IPS DF 6.9 (cell line): ENCODE measurements around the gene DDAH2.

Source experiments
- DNase-seq: peaks from one replicate; pipeline ENCODE4 v3.0.0-alpha.2; 2013; ENCODE audit warnings: low read depth, low spot score
- H3K27ac ChIP-seq: one replicate; pipeline ENCODE4 v1.5.1; 2013; ENCODE audit warnings: low read length, control low read depth
- H3K27me3 ChIP-seq: 2 replicates; pipeline ENCODE4 v1.6.1; 2013; ENCODE audit warnings: mild to moderate bottlenecking, low read length; ENCODE audit not compliant: control insufficient read depth, insufficient read depth
- H3K36me3 ChIP-seq: 2 replicates; pipeline ENCODE4 v1.6.1; 2013; ENCODE audit warnings: low read length; ENCODE audit not compliant: control insufficient read depth, insufficient read depth
- H3K4me1 ChIP-seq: 2 replicates; pipeline ENCODE4 v1.6.1; 2013; ENCODE audit warnings: low read length; ENCODE audit not compliant: control insufficient read depth, insufficient read depth
- H3K4me3 ChIP-seq: 2 replicates; pipeline ENCODE4 v1.5.1; 2013; ENCODE audit warnings: mild to moderate bottlenecking, low read length
- H3K9me3 ChIP-seq: 2 replicates; pipeline ENCODE4 v1.6.1; 2013; ENCODE audit warnings: low read length, inconsistent platforms; ENCODE audit not compliant: control insufficient read depth, insufficient read depth
- WGBS: extraction: QIAGEN DNeasy Blood & Tissue Kit; methylation state at CpG from one replicate; pipeline ENCODE4 v1.1.7; 2013; ENCODE audit warnings: mixed read lengths, missing lambda C conversion rate; ENCODE audit not compliant: insufficient read length, insufficient coverage; 5-methylcytosine and 5-hydroxymethylcytosine counted together

The DDAH2 gene

GRCh38 chr6:31761343-31761742, 32.2 kb upstream of the DDAH2 start:
- WGBS, result no CpG with 5 or more reads among the region's 8 CpGs
- no peak overlapping the region for H3K4me3 ChIP-seq
- no peak for DNase-seq
- H3K27me3 ChIP-seq, result no peaks in the 10 kb centered on the region
- H3K36me3 ChIP-seq, result no peaks in the 10 kb centered on the region; the same call in 1 of the 2 replicates
- H3K9me3 ChIP-seq, result no peaks in the 10 kb centered on the region
- peaks cover 3% of the 10 kb centered on the region; the same call in 1 of the 2 replicates for H3K4me1 ChIP-seq
- H3K27ac ChIP-seq, result no peak overlapping the region

- Histone ChIP-seq H3K9me3 (no peaks in the 10 kb centered on the region), H3K4me1 (peaks cover 3% of the 10 kb centered on the region; the same call in 1 of the 2 replicates), H3K4me3 (no peak overlapping the region), H3K27me3 (no peaks in the 10 kb centered on the region), H3K27ac (no peak overlapping the region), H3K36me3 (no peaks in the 10 kb centered on the region; the same call in 1 of the 2 replicates)
- WGBS, result no CpG with 5 or more reads among the region's 5 CpGs
- no peak for DNase-seq
Observed at GRCh38 chr6:31760790-31761189, 31.7 kb upstream of the DDAH2 start.

GRCh38 chr6:31758281-31758680, 29.2 kb upstream of the DDAH2 start:
- WGBS, result no CpG with 5 or more reads among the region's 2 CpGs

GRCh38 chr6:31752739-31753319, 23.7 kb upstream of the DDAH2 start:
- WGBS, result no CpG with 5 or more reads among the region's 8 CpGs

More at GRCh38 chr6:31758281-31758680, 29.2 kb upstream of the DDAH2 start:
- no peak overlapping the region for H3K27ac ChIP-seq
- no peaks in the 10 kb centered on the region; the same call in 1 of the 2 replicates for H3K36me3 ChIP-seq
- H3K9me3 ChIP-seq, result no peaks in the 10 kb centered on the region
- H3K27me3 ChIP-seq, result no peaks in the 10 kb centered on the region
- H3K4me3 ChIP-seq, result no peak overlapping the region
- peaks cover under 1% of the 10 kb centered on the region; the same call in 1 of the 2 replicates for H3K4me1 ChIP-seq
- no peak for DNase-seq

GRCh38 chr6:31750411-31751022, 21.4 kb upstream of the DDAH2 start:
- no peaks in the 10 kb centered on the region for H3K4me1 ChIP-seq
- no peaks in the 10 kb centered on the region for H3K9me3 ChIP-seq
- H3K27me3 ChIP-seq, result no peaks in the 10 kb centered on the region
- peaks cover 9% of the 10 kb centered on the region for H3K36me3 ChIP-seq
- no CpG with 5 or more reads among the region's 7 CpGs for WGBS
- no peak overlapping the region for H3K27ac ChIP-seq
- DNase-seq, result no peak
- no peak overlapping the region for H3K4me3 ChIP-seq

More at GRCh38 chr6:31752739-31753319, 23.7 kb upstream of the DDAH2 start:
- H3K4me3 ChIP-seq, result no peak overlapping the region
- DNase-seq, result no peak
- no peaks in the 10 kb centered on the region for H3K9me3 ChIP-seq
- H3K27ac ChIP-seq, result no peak overlapping the region
- peaks cover 3% of the 10 kb centered on the region; the same call in 1 of the 2 replicates for H3K36me3 ChIP-seq
- H3K4me1 ChIP-seq, result no peaks in the 10 kb centered on the region
- H3K27me3 ChIP-seq, result no peaks in the 10 kb centered on the region

GRCh38 chr6:31749301-31750036, 20.4 kb upstream of the DDAH2 start:
- WGBS, result no CpG with 5 or more reads among the region's 8 CpGs
- H3K36me3 ChIP-seq, result peaks cover 9% of the 10 kb centered on the region
- no peak overlapping the region for H3K27ac ChIP-seq
- H3K4me3 ChIP-seq, result no peak overlapping the region
- no peaks in the 10 kb centered on the region for H3K27me3 ChIP-seq
- no peaks in the 10 kb centered on the region for H3K4me1 ChIP-seq
- no peaks in the 10 kb centered on the region for H3K9me3 ChIP-seq
- no peak for DNase-seq

GRCh38 chr6:31744422-31744821, 15.3 kb upstream of the DDAH2 start:
- Histone ChIP-seq H3K27ac (no peak overlapping the region), H3K9me3 (no peaks in the 10 kb centered on the region), H3K4me1 (no peaks in the 10 kb centered on the region), H3K4me3 (no peak overlapping the region), H3K36me3 (peaks cover 7% of the 10 kb centered on the region), H3K27me3 (no peaks in the 10 kb centered on the region)
- WGBS, result no CpG with 5 or more reads among the region's 1 CpG
- DNase-seq, result no peak

GRCh38 chr6:31742894-31743293, 13.8 kb upstream of the DDAH2 start:
- H3K4me3 ChIP-seq, result no peak overlapping the region
- H3K9me3 ChIP-seq, result no peaks in the 10 kb centered on the region
- WGBS, result no CpG with 5 or more reads among the region's 3 CpGs
- DNase-seq, result no peak
- no peaks in the 10 kb centered on the region for H3K27me3 ChIP-seq
- peaks cover 9% of the 10 kb centered on the region; the same call in 1 of the 2 replicates for H3K4me1 ChIP-seq
- H3K27ac ChIP-seq, result no peak overlapping the region
- H3K36me3 ChIP-seq, result peaks cover 7% of the 10 kb centered on the region

- Histone ChIP-seq H3K27me3 (no peaks in the 10 kb centered on the region), H3K27ac (no peak overlapping the region), H3K36me3 (no peaks in the 10 kb centered on the region), H3K9me3 (no peaks in the 10 kb centered on the region), H3K4me3 (no peak overlapping the region), H3K4me1 (peaks cover 11% of the 10 kb centered on the region; the same call in 1 of the 2 replicates)
- DNase-seq, result no peak
- no CpG with 5 or more reads among the region's 2 CpGs for WGBS
Observed at GRCh38 chr6:31741815-31742214, 12.7 kb upstream of the DDAH2 start.

- no peaks in the 10 kb centered on the region for H3K27me3 ChIP-seq
- H3K9me3 ChIP-seq, result no peaks in the 10 kb centered on the region
- DNase-seq, result no peak
- H3K4me3 ChIP-seq, result peak overlapping the region; percentile 35; the same call in 1 of the 2 replicates
- peaks cover 12% of the 10 kb centered on the region; the same call in 1 of the 2 replicates for H3K4me1 ChIP-seq
- no peak overlapping the region for H3K27ac ChIP-seq
- no peaks in the 10 kb centered on the region for H3K36me3 ChIP-seq
- no CpG with 5 or more reads among the region's 29 CpGs for WGBS
Observed at GRCh38 chr6:31740397-31741223, 11.5 kb upstream of the DDAH2 start.
